GM19467 (cell line): Measurements from ENCODE around the gene GABRR1.
"Not testable (repeated sequence)": the region's sequence is repeated elsewhere in the genome, so short reads cannot be mapped to it uniquely, and the experiment has no call there.

Experiments used
- ATAC-seq: cut with Tn5 transposase; IDR thresholded peaks from one replicate; pipeline ENCODE4 v1.9.1; 2021; ENCODE audit warnings: mild to moderate bottlenecking, moderate library complexity; ENCODE audit not compliant: unreplicated experiment

Gene GABRR1

GRCh38 chr6:89217299-89217910 is at the start of gene GABRR1:
GABRR1 (minus strand) TSS chr6:89217358; CDS start chr6:89217322, 36 bp downstream.
- no peak for ATAC-seq

GRCh38 chr6:89264296-89264695 is 47.1 kb upstream of the GABRR1 start:
- ATAC-seq, result no peak

GRCh38 chr6:89260832-89261231 is 43.7 kb upstream of the GABRR1 start:
- no peak for ATAC-seq

GRCh38 chr6:89260310-89260709 is 43.2 kb upstream of the GABRR1 start:
- ATAC-seq, result no peak

- ATAC-seq, result no peak
Observed at GRCh38 chr6:89258912-89259311, 41.8 kb upstream of the GABRR1 start.

GRCh38 chr6:89257781-89258180 is 40.6 kb upstream of the GABRR1 start:
- no peak for ATAC-seq

GRCh38 chr6:89257346-89257745 is 40.2 kb upstream of the GABRR1 start:
- no peak for ATAC-seq

- no peak for ATAC-seq
Observed at GRCh38 chr6:89255417-89255816, 38.3 kb upstream of the GABRR1 start.

- no peak for ATAC-seq
Observed at GRCh38 chr6:89254569-89254968, 37.4 kb upstream of the GABRR1 start.

- no peak for ATAC-seq
Observed at GRCh38 chr6:89252907-89253306, 35.7 kb upstream of the GABRR1 start.

GRCh38 chr6:89251976-89252375 is 34.8 kb upstream of the GABRR1 start:
- ATAC-seq, result no peak

GRCh38 chr6:89251170-89251569 is 34.0 kb upstream of the GABRR1 start:
- no peak for ATAC-seq

GRCh38 chr6:89250239-89250638 is 33.1 kb upstream of the GABRR1 start:
- no peak for ATAC-seq

- no peak for ATAC-seq
Observed at GRCh38 chr6:89244241-89244985, 27.3 kb upstream of the GABRR1 start.

- ATAC-seq, result no peak
Observed at GRCh38 chr6:89243331-89243629, 26.1 kb upstream of the GABRR1 start.

GRCh38 chr6:89242574-89243330 is 25.6 kb upstream of the GABRR1 start:
- no peak for ATAC-seq

- peak; percentile 50 for ATAC-seq
Observed at GRCh38 chr6:89239338-89239737, 22.2 kb upstream of the GABRR1 start.

- ATAC-seq, result no peak
Observed at GRCh38 chr6:89237158-89237557, 20.0 kb upstream of the GABRR1 start.

GRCh38 chr6:89233605-89234004 is 16.4 kb upstream of the GABRR1 start:
- ATAC-seq, result not testable (repeated sequence)

- ATAC-seq, result no peak
Observed at GRCh38 chr6:89222712-89223039, 5.5 kb upstream of the GABRR1 start.

- ATAC-seq, result no peak
Observed at GRCh38 chr6:89221971-89222711, 5.0 kb upstream of the GABRR1 start.

GRCh38 chr6:89221129-89221528 is 4.0 kb upstream of the GABRR1 start:
- no peak for ATAC-seq
